Measurements from ENCODE around the gene KNDC1.

The KNDC1 gene

GRCh38 chr10:133139551-133140065 lies 20.4 kb upstream of the KNDC1 start:
- H4K8ac ChIP-seq (ENCODE audit: low read depth, low read length) = no peak overlapping the region
- H3K4me2 ChIP-seq (ENCODE audit: low read length) = no peak overlapping the region
- H4K91ac ChIP-seq (ENCODE audit: low read depth, low read length) = no peak overlapping the region
- no peak overlapping the region for H3K14ac ChIP-seq (ENCODE audit: low read length)
- H3K18ac ChIP-seq (ENCODE audit: low read length) = no peak overlapping the region
- H3K9me3 ChIP-seq (ENCODE audit: insufficient read depth, low read depth, low read length) = no peaks in the 10 kb centered on the region
- DNase-seq = no peak
- H3K79me1 ChIP-seq (ENCODE audit: low read length) = no peaks in the 10 kb centered on the region
- H2AFZ ChIP-seq (ENCODE audit: insufficient read depth, low read length, poor library complexity) = no peak overlapping the region
- no peaks in the 10 kb centered on the region for H3K79me2 ChIP-seq (ENCODE audit: control insufficient read depth, insufficient read depth, low read length, poor library complexity)
- no peak overlapping the region for H3K4ac ChIP-seq (ENCODE audit: low read depth, low read length)
- no CpG with 5 or more reads among the region's 17 CpGs for WGBS (ENCODE audit: extremely low coverage, insufficient coverage, insufficient read length)
- no peak overlapping the region for H2BK12ac ChIP-seq (ENCODE audit: low read length)
- H2AK5ac ChIP-seq (ENCODE audit: low read length) = no peak overlapping the region
- no peak overlapping the region for H3K9ac ChIP-seq (ENCODE audit: low read length)
- H3K27me3 ChIP-seq (ENCODE audit: insufficient read depth, low read length) = no peaks in the 10 kb centered on the region
- H3K23ac ChIP-seq (ENCODE audit: low read length) = no peak overlapping the region
- no peaks in the 10 kb centered on the region for H3K4me1 ChIP-seq (ENCODE audit: control insufficient read depth in 1 of 2, insufficient read depth in 2 of 2, low read length in 2 of 2)
- H2BK5ac ChIP-seq (ENCODE audit: low read depth, low read length, poor library complexity) = no peak overlapping the region
- H3K36me3 ChIP-seq (ENCODE audit: control insufficient read depth in 1 of 2, insufficient read depth in 2 of 2, low read length in 2 of 2) = no peaks in the 10 kb centered on the region
- no peak overlapping the region for H3K4me3 ChIP-seq (ENCODE audit: low read depth, low read length)
- no peak overlapping the region for H3K27ac ChIP-seq (ENCODE audit: low read depth, low read length)
- no peak overlapping the region for H2BK120ac ChIP-seq (ENCODE audit: insufficient read depth, low read length, poor library complexity)
- no peak overlapping the region for H4K12ac ChIP-seq (ENCODE audit: low read depth, low read length)

- H4K12ac ChIP-seq (ENCODE audit: low read depth, low read length) = no peak overlapping the region
- no peak overlapping the region for H2BK5ac ChIP-seq (ENCODE audit: low read depth, low read length, poor library complexity)
- H3K14ac ChIP-seq (ENCODE audit: low read length) = no peak overlapping the region
- H3K79me1 ChIP-seq (ENCODE audit: low read length) = no peaks in the 10 kb centered on the region
- H3K27me3 ChIP-seq (ENCODE audit: insufficient read depth, low read length) = no peaks in the 10 kb centered on the region
- H4K8ac ChIP-seq (ENCODE audit: low read depth, low read length) = no peak overlapping the region
- H4K91ac ChIP-seq (ENCODE audit: low read depth, low read length) = no peak overlapping the region
- no peak overlapping the region for H3K9ac ChIP-seq (ENCODE audit: low read length)
- H3K36me3 ChIP-seq (ENCODE audit: control insufficient read depth in 1 of 2, insufficient read depth in 2 of 2, low read length in 2 of 2) = no peaks in the 10 kb centered on the region
- no peak overlapping the region for H3K4me2 ChIP-seq (ENCODE audit: low read length)
- no peak overlapping the region for H3K18ac ChIP-seq (ENCODE audit: low read length)
- no peak overlapping the region for H2BK12ac ChIP-seq (ENCODE audit: low read length)
- no peak overlapping the region for H2AFZ ChIP-seq (ENCODE audit: insufficient read depth, low read length, poor library complexity)
- H3K27ac ChIP-seq (ENCODE audit: low read depth, low read length) = no peak overlapping the region
- H3K4me3 ChIP-seq (ENCODE audit: low read depth, low read length) = no peak overlapping the region
- no peak for DNase-seq
- H3K79me2 ChIP-seq (ENCODE audit: control insufficient read depth, insufficient read depth, low read length, poor library complexity) = no peaks in the 10 kb centered on the region
- no peaks in the 10 kb centered on the region for H3K9me3 ChIP-seq (ENCODE audit: insufficient read depth, low read depth, low read length)
- H3K4me1 ChIP-seq (ENCODE audit: control insufficient read depth in 1 of 2, insufficient read depth in 2 of 2, low read length in 2 of 2) = no peaks in the 10 kb centered on the region
- no peak overlapping the region for H2AK5ac ChIP-seq (ENCODE audit: low read length)
- no peak overlapping the region for H3K23ac ChIP-seq (ENCODE audit: low read length)
- H3K4ac ChIP-seq (ENCODE audit: low read depth, low read length) = no peak overlapping the region
- no peak overlapping the region for H2BK120ac ChIP-seq (ENCODE audit: insufficient read depth, low read length, poor library complexity)
- WGBS (ENCODE audit: extremely low coverage, insufficient coverage, insufficient read length) = no CpG with 5 or more reads among the region's 26 CpGs
These were observed 19.4 kb upstream of the KNDC1 start for GRCh38 chr10:133140417-133141143.

GRCh38 chr10:133141144-133141957 lies 18.7 kb upstream of the KNDC1 start:
- no peak overlapping the region for H2AK5ac ChIP-seq (ENCODE audit: low read length)
- H3K18ac ChIP-seq (ENCODE audit: low read length) = no peak overlapping the region
- no peak overlapping the region for H4K91ac ChIP-seq (ENCODE audit: low read depth, low read length)
- no peak overlapping the region for H3K27ac ChIP-seq (ENCODE audit: low read depth, low read length)
- H4K8ac ChIP-seq (ENCODE audit: low read depth, low read length) = no peak overlapping the region
- no peaks in the 10 kb centered on the region for H3K27me3 ChIP-seq (ENCODE audit: insufficient read depth, low read length)
- no peak overlapping the region for H2BK5ac ChIP-seq (ENCODE audit: low read depth, low read length, poor library complexity)
- H3K79me1 ChIP-seq (ENCODE audit: low read length) = no peaks in the 10 kb centered on the region
- H3K36me3 ChIP-seq (ENCODE audit: control insufficient read depth in 1 of 2, insufficient read depth in 2 of 2, low read length in 2 of 2) = no peaks in the 10 kb centered on the region
- H3K9me3 ChIP-seq (ENCODE audit: insufficient read depth, low read depth, low read length) = no peaks in the 10 kb centered on the region
- H3K23ac ChIP-seq (ENCODE audit: low read length) = no peak overlapping the region
- H3K14ac ChIP-seq (ENCODE audit: low read length) = no peak overlapping the region
- no peaks in the 10 kb centered on the region for H3K4me1 ChIP-seq (ENCODE audit: control insufficient read depth in 1 of 2, insufficient read depth in 2 of 2, low read length in 2 of 2)
- H4K12ac ChIP-seq (ENCODE audit: low read depth, low read length) = no peak overlapping the region
- no peak overlapping the region for H3K4ac ChIP-seq (ENCODE audit: low read depth, low read length)
- no peak overlapping the region for H3K4me2 ChIP-seq (ENCODE audit: low read length)
- no peak overlapping the region for H3K4me3 ChIP-seq (ENCODE audit: low read depth, low read length)
- H3K79me2 ChIP-seq (ENCODE audit: control insufficient read depth, insufficient read depth, low read length, poor library complexity) = no peaks in the 10 kb centered on the region
- H3K9ac ChIP-seq (ENCODE audit: low read length) = no peak overlapping the region
- no peak overlapping the region for H2BK120ac ChIP-seq (ENCODE audit: insufficient read depth, low read length, poor library complexity)
- no CpG with 5 or more reads among the region's 28 CpGs for WGBS (ENCODE audit: extremely low coverage, insufficient coverage, insufficient read length)
- H2BK12ac ChIP-seq (ENCODE audit: low read length) = no peak overlapping the region
- H2AFZ ChIP-seq (ENCODE audit: insufficient read depth, low read length, poor library complexity) = no peak overlapping the region
- no peak for DNase-seq

- WGBS (ENCODE audit: extremely low coverage, insufficient coverage, insufficient read length) = no CpG with 5 or more reads among the region's 27 CpGs
- no peak overlapping the region for H4K8ac ChIP-seq (ENCODE audit: low read depth, low read length)
- no peak for DNase-seq
- no peak overlapping the region for H4K12ac ChIP-seq (ENCODE audit: low read depth, low read length)
- no peaks in the 10 kb centered on the region for H3K36me3 ChIP-seq (ENCODE audit: control insufficient read depth in 1 of 2, insufficient read depth in 2 of 2, low read length in 2 of 2)
- H3K79me2 ChIP-seq (ENCODE audit: control insufficient read depth, insufficient read depth, low read length, poor library complexity) = no peaks in the 10 kb centered on the region
- H3K9me3 ChIP-seq (ENCODE audit: insufficient read depth, low read depth, low read length) = no peaks in the 10 kb centered on the region
- no peak overlapping the region for H3K23ac ChIP-seq (ENCODE audit: low read length)
- no peak overlapping the region for H3K9ac ChIP-seq (ENCODE audit: low read length)
- no peak overlapping the region for H3K18ac ChIP-seq (ENCODE audit: low read length)
- H3K4me3 ChIP-seq (ENCODE audit: low read depth, low read length) = no peak overlapping the region
- H2BK5ac ChIP-seq (ENCODE audit: low read depth, low read length, poor library complexity) = no peak overlapping the region
- no peak overlapping the region for H2AK5ac ChIP-seq (ENCODE audit: low read length)
- H3K14ac ChIP-seq (ENCODE audit: low read length) = no peak overlapping the region
- H3K4ac ChIP-seq (ENCODE audit: low read depth, low read length) = no peak overlapping the region
- no peaks in the 10 kb centered on the region for H3K79me1 ChIP-seq (ENCODE audit: low read length)
- H3K27ac ChIP-seq (ENCODE audit: low read depth, low read length) = no peak overlapping the region
- H3K4me2 ChIP-seq (ENCODE audit: low read length) = no peak overlapping the region
- no peak overlapping the region for H2BK12ac ChIP-seq (ENCODE audit: low read length)
- no peak overlapping the region for H2AFZ ChIP-seq (ENCODE audit: insufficient read depth, low read length, poor library complexity)
- no peaks in the 10 kb centered on the region for H3K27me3 ChIP-seq (ENCODE audit: insufficient read depth, low read length)
- H4K91ac ChIP-seq (ENCODE audit: low read depth, low read length) = no peak overlapping the region
- no peak overlapping the region for H2BK120ac ChIP-seq (ENCODE audit: insufficient read depth, low read length, poor library complexity)
- no peaks in the 10 kb centered on the region for H3K4me1 ChIP-seq (ENCODE audit: control insufficient read depth in 1 of 2, insufficient read depth in 2 of 2, low read length in 2 of 2)
These were observed 18.1 kb upstream of the KNDC1 start for GRCh38 chr10:133141958-133142340.

All from trophoblast cell (in vitro differentiated cells and primary cell).